AG04450 (cell line): ENCODE data around the gene STK11IP. TPM values are rescaled to one million over a fixed set of nuclear protein-coding genes. Genes with fewer than 3 reads are reported as not detected.

Experiments
- CTCF ChIA-PET: fragments of 300-600, 350-600 bp; formaldehyde crosslinking; extraction: SDS; loops from one replicate; lab custom pipeline; 2022; ENCODE audit warnings: antibody characterized with exemption, inconsistent platforms; lab: Charles Lee
- POLR2A ChIA-PET: fragments of 350-600 bp; formaldehyde crosslinking; extraction: SDS; loops from one replicate; lab custom pipeline; 2021; ENCODE audit warnings: antibody characterized with exemption, inconsistent platforms; lab: Yijun Ruan, JAX
- DNase-seq: peaks from one replicate; pipeline ENCODE4 v3.0.0-alpha.2; 2011; ENCODE audit warnings: low read depth, low spot score
- H3K27ac ChIP-seq: one replicate; pipeline ENCODE4 v1.5.1; 2012; ENCODE audit warnings: low read depth, low read length, control low read depth
- H3K27me3 ChIP-seq: one replicate; pipeline ENCODE4 v1.6.0; 2012; ENCODE audit warnings: low read length; ENCODE audit not compliant: control insufficient read depth, insufficient read depth
- H3K4me3 ChIP-seq: 2 replicates; pipeline ENCODE4 v1.5.1; 2011; ENCODE audit warnings: mild to moderate bottlenecking, low read depth, low read length, control low read depth
- H3K9me3 ChIP-seq: 2 replicates; pipeline ENCODE4 v1.5.1; 2012; ENCODE audit warnings: low read length; ENCODE audit not compliant: control insufficient read depth, insufficient read depth
- polyA plus RNA-seq: library from polyadenylated mRNA; depleted of rRNA; stranded (reverse); fragments of >200 nt; gene quantifications from 2 replicates; pipeline ENCODE4 v1.2.3, GENCODE V29; 2011
- TF ChIP-seq, protein P1 (sequence below): IDR thresholded peaks from 2 replicates; pipeline ENCODE4 v1.5.1; 2011; ENCODE audit warnings: low read depth, low read length, control low read depth, inconsistent platforms

Gene STK11IP
- polyA plus RNA-seq, 1 experiment, result 7.7 TPM

DNA sequence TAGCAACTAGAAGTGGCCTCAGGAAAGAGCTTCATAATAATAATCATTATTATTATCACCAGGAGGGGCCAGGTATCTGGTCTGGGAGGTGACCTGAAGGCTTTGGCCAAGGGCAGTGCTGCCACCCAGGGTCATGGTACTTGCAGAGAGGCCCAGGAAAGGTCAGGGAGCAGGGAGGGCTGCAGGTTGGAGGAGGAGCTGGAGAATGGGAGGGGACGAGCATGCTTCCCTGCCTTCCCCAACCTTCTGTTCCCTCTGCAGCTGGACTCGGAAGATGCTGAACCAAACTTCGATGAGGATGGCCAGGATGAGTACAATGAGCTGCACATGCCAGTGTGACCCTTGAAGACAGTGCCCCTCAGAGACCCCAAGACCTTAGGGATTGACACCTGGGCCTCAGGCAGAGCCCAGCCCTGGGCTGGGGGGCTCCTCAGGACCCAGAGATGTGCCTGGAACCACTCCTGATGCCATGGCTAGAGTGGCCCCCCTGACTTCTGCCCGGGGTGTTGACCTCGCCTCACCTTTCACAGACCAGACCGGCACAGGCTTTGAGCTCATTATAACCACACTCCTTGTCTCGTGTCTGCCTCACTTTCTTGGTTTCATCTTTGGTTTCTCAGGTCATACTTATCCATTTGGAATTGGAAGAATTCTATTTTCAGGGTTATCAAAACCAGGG lies 43.9 kb downstream of the STK11IP start:
- Histone ChIP-seq H3K27ac (no peak overlapping the region), H3K27me3 (no peaks in the 10 kb centered on the region), H3K9me3 (no peaks in the 10 kb centered on the region; the same call in 1 of the 2 replicates), H3K4me3 (no peak overlapping the region)
- ChIA-PET POLR2A (no interaction called here), CTCF (interaction anchor here (0.5 to 6.2 kb wide), 12 partner anchors 11 to 988 kb away, joined by 3 to 45 read pairs (median 8); partner anchors contain the start of genes CHPF and TMEM198)
- TF ChIP-seq, protein P1, sequence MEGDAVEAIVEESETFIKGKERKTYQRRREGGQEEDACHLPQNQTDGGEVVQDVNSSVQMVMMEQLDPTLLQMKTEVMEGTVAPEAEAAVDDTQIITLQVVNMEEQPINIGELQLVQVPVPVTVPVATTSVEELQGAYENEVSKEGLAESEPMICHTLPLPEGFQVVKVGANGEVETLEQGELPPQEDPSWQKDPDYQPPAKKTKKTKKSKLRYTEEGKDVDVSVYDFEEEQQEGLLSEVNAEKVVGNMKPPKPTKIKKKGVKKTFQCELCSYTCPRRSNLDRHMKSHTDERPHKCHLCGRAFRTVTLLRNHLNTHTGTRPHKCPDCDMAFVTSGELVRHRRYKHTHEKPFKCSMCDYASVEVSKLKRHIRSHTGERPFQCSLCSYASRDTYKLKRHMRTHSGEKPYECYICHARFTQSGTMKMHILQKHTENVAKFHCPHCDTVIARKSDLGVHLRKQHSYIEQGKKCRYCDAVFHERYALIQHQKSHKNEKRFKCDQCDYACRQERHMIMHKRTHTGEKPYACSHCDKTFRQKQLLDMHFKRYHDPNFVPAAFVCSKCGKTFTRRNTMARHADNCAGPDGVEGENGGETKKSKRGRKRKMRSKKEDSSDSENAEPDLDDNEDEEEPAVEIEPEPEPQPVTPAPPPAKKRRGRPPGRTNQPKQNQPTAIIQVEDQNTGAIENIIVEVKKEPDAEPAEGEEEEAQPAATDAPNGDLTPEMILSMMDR, result no peak
- DNase-seq, result no peak

DNA sequence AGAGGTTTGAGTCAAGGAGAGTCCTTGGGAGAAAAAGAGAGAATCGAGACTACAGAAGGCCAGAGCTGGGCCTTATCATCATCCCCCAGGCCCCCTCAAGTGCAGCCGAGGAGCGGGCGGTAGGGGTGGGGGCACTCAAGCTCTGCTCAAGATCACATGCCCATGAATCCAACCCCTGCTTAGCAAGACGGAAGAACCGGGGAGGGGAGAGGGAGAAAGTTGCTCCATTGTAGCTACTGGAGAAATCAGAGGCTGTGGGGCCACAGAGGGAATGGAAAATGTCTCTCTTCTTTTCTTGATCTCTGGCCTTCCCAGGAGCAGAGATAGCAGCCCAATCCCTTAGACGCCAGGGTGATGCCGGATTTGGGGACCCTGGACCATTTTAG lies 44.4 kb downstream of the STK11IP start:
- CTCF ChIA-PET, result interaction anchor here (0.5 to 6.2 kb wide), 12 partner anchors 12 to 988 kb away, joined by 3 to 45 read pairs (median 8); partner anchors contain the start of genes CHPF, OBSL1 and TMEM198
- Histone ChIP-seq H3K9me3 (no peaks in the 10 kb centered on the region; the same call in 1 of the 2 replicates), H3K4me3 (no peak overlapping the region), H3K27me3 (no peaks in the 10 kb centered on the region), H3K27ac (no peak overlapping the region)
- DNase-seq, result no peak
- TF ChIP-seq, protein P1, result no peak
- POLR2A ChIA-PET, result interaction anchor here (1.3 kb wide), 1 partner anchor 44 kb away, joined by 4 read pairs; the partner anchor contains the start of gene STK11IP

DNA sequence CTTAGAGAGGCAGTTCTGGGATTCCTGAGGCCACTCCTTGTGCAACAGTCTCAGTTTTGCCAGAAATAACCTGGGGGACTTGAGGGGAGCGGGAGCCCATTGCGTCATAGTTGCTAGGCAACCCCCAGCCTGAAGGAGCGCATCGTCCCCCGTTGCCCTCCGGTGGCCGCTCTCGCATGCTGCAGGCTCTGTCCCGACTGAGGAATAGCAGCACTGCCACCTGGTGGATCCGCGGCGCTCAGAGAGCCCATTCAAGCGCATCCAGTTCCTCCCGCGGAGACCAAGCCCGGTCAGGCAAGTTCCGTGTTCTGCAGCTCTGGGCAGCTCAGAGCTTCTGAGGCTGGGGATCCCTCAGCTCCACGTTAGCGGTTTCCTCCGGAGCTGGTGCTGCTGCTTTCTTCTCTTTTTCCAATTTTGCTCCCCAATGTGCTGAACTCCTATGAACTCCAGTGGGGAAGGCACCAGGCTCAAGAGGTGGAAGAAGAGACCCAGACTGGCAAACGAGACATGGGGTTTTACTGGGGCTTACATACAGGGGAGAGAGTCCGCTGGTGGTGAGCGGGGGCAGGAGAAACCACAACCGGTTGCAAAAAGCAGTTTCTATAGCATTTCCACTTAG lies 44.9 kb downstream of the STK11IP start:
- H3K27ac ChIP-seq, result no peak overlapping the region
- TF ChIP-seq, protein P1, result peak; percentile 100
- ChIA-PET POLR2A (interaction anchor here (0.5 to 1.3 kb wide), 2 partner anchors 44 to 69 kb away, joined by 4 to 6 read pairs; partner anchors contain the start of gene STK11IP), CTCF (interaction anchor here (0.6 to 6.2 kb wide), 17 partner anchors 8 to 238 kb away, joined by 3 to 45 read pairs (median 6); partner anchors contain the start of gene OBSL1)
- H3K9me3 ChIP-seq, result no peaks in the 10 kb centered on the region; the same call in 1 of the 2 replicates
- H3K27me3 ChIP-seq, result no peaks in the 10 kb centered on the region
- no peak overlapping the region for H3K4me3 ChIP-seq
- DNase-seq, result peak; percentile 87

DNA sequence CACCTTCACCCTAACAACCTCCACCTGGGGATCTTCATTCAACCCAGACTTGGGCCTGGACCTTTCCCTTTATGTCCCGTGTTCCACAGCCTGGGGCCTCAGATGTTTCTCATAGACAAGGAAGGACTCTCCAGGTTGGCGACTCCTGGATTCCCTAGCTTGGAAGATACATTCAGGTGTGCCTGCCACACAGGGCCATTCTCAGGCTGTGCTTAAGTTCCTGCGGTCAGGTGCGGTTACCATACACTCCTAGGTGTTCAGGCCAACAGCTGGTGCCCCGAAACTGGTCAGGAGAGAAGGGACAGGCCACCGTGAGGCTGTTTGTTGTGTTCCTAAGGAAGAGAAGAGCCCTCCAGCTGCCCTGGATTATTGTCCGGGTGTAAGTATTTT lies 45.4 kb downstream of the STK11IP start:
- H3K27me3 ChIP-seq, result no peaks in the 10 kb centered on the region
- CTCF ChIA-PET, result interaction anchor here (0.6 to 6.2 kb wide), 18 partner anchors 9 to 238 kb away, joined by 3 to 45 read pairs (median 6); partner anchors contain the start of gene OBSL1
- TF ChIP-seq, protein P1, result no peak
- H3K4me3 ChIP-seq, result no peak overlapping the region
- POLR2A ChIA-PET, result interaction anchor here (0.5 to 1.3 kb wide), 2 partner anchors 45 to 69 kb away, joined by 4 to 6 read pairs; partner anchors contain the start of gene STK11IP
- H3K27ac ChIP-seq, result no peak overlapping the region
- H3K9me3 ChIP-seq, result no peaks in the 10 kb centered on the region; the same call in 1 of the 2 replicates
- no peak for DNase-seq
